ENCODE measurements around the gene DAW1. TPM values are rescaled to one million over a fixed set of nuclear protein-coding genes. Genes with fewer than 3 reads are reported as not detected.

Gene DAW1
- total RNA-seq, 1 donor from 2014 or later = 0.86 TPM

- H3K4me1 ChIP-seq (ENCODE audit: insufficient read depth, low read length) = no peaks in the 10 kb centered on the region
- H2AFZ ChIP-seq (ENCODE audit: low read depth, low read length) = no peak overlapping the region
- no peaks in the 10 kb centered on the region for H3K4me1 Mint-ChIP-seq (ENCODE audit: low read depth, unreplicated experiment)
- no peak for FAIRE-seq
- H3K4me2 ChIP-seq (ENCODE audit: low read length) = no peak overlapping the region
- no peaks in the 10 kb centered on the region for H3K9me3 Mint-ChIP-seq (ENCODE audit: unreplicated experiment)
- DNase-seq (ENCODE audit: low read depth) = no peak
- H3K9ac ChIP-seq (ENCODE audit: low read length) = no peak overlapping the region
- H3K36me3 ChIP-seq (ENCODE audit: insufficient read depth, low read length) = no peaks in the 10 kb centered on the region
- H3K27ac Mint-ChIP-seq (ENCODE audit: unreplicated experiment) = no peak overlapping the region
- H3K27ac ChIP-seq (ENCODE audit: low read depth, low read length) = no peak overlapping the region
- no peak overlapping the region for H3K4me3 ChIP-seq (ENCODE audit: insufficient read depth, low read depth, low read length)
- no peak overlapping the region for H3K4me3 Mint-ChIP-seq (ENCODE audit: unreplicated experiment)
- H3K36me3 Mint-ChIP-seq (ENCODE audit: low read depth, unreplicated experiment) = no peaks in the 10 kb centered on the region
- no peaks in the 10 kb centered on the region for H3K9me3 ChIP-seq (ENCODE audit: insufficient read depth, low read depth, low read length)
- no peaks in the 10 kb centered on the region for H3K27me3 ChIP-seq (ENCODE audit: insufficient read depth, low read length)
- TF ChIP-seq CTCF (IDR thresholded peaks at IDR 0.05; ENCODE audit: insufficient read depth, low read depth, low read length) (no peak), EZH2 (IDR thresholded peaks at IDR 0.05; ENCODE audit: insufficient read depth, low read length) (no peak)
- no peaks in the 10 kb centered on the region for H4K20me1 ChIP-seq (ENCODE audit: insufficient read depth, low read length)
- peaks cover 4% of the 10 kb centered on the region for H3K27me3 Mint-ChIP-seq (ENCODE audit: low read depth, unreplicated experiment)
- H3K79me2 ChIP-seq (ENCODE audit: insufficient read depth, low read length) = no peaks in the 10 kb centered on the region
Observed at GRCh38 chr2:227908266-227909054, 37.0 kb downstream of the DAW1 start.

- Histone ChIP-seq H3K36me3 (ENCODE audit: insufficient read depth, low read length) (no peaks in the 10 kb centered on the region), H2AFZ (ENCODE audit: low read depth, low read length) (no peak overlapping the region), H3K4me1 (ENCODE audit: insufficient read depth, low read length) (no peaks in the 10 kb centered on the region), H3K9me3 (ENCODE audit: insufficient read depth, low read depth, low read length) (no peaks in the 10 kb centered on the region), H3K9ac (ENCODE audit: low read length) (no peak overlapping the region), H3K4me2 (ENCODE audit: low read length) (no peak overlapping the region), H3K79me2 (ENCODE audit: insufficient read depth, low read length) (no peaks in the 10 kb centered on the region), H4K20me1 (ENCODE audit: insufficient read depth, low read length) (no peaks in the 10 kb centered on the region), H3K4me3 (ENCODE audit: insufficient read depth, low read depth, low read length) (no peak overlapping the region), H3K27ac (ENCODE audit: low read depth, low read length) (no peak overlapping the region), H3K27me3 (ENCODE audit: insufficient read depth, low read length) (no peaks in the 10 kb centered on the region)
- Mint-ChIP-seq H3K36me3 (ENCODE audit: low read depth, unreplicated experiment) (no peaks in the 10 kb centered on the region), H3K27me3 (ENCODE audit: low read depth, unreplicated experiment) (peaks cover 8% of the 10 kb centered on the region), H3K27ac (ENCODE audit: unreplicated experiment) (no peak overlapping the region), H3K4me1 (ENCODE audit: low read depth, unreplicated experiment) (no peaks in the 10 kb centered on the region), H3K4me3 (ENCODE audit: unreplicated experiment) (no peak overlapping the region), H3K9me3 (ENCODE audit: unreplicated experiment) (no peaks in the 10 kb centered on the region)
- FAIRE-seq = no peak
- no peak for TF ChIP-seq CTCF (IDR thresholded peaks at IDR 0.05; ENCODE audit: insufficient read depth, low read depth, low read length)
- TF ChIP-seq EZH2 (IDR thresholded peaks at IDR 0.05; ENCODE audit: insufficient read depth, low read length) = no peak
- no peak for DNase-seq (ENCODE audit: low read depth)
Observed at GRCh38 chr2:227914362-227914761, 42.9 kb downstream of the DAW1 start.

- Mint-ChIP-seq H3K4me1 (ENCODE audit: low read depth, unreplicated experiment) (no peaks in the 10 kb centered on the region), H3K27ac (ENCODE audit: unreplicated experiment) (no peak overlapping the region), H3K9me3 (ENCODE audit: unreplicated experiment) (no peaks in the 10 kb centered on the region), H3K36me3 (ENCODE audit: low read depth, unreplicated experiment) (no peaks in the 10 kb centered on the region), H3K27me3 (ENCODE audit: low read depth, unreplicated experiment) (no peaks in the 10 kb centered on the region), H3K4me3 (ENCODE audit: unreplicated experiment) (no peak overlapping the region)
- TF ChIP-seq EZH2 (IDR thresholded peaks at IDR 0.05; ENCODE audit: insufficient read depth, low read length) (no peak), CTCF (IDR thresholded peaks at IDR 0.05; ENCODE audit: insufficient read depth, low read depth, low read length) (no peak)
- H3K27me3 ChIP-seq (ENCODE audit: insufficient read depth, low read length) = no peaks in the 10 kb centered on the region
- no peaks in the 10 kb centered on the region for H3K79me2 ChIP-seq (ENCODE audit: insufficient read depth, low read length)
- FAIRE-seq (no peak), DNase-seq (ENCODE audit: low read depth) (no peak)
- no peaks in the 10 kb centered on the region for H4K20me1 ChIP-seq (ENCODE audit: insufficient read depth, low read length)
- H3K36me3 ChIP-seq (ENCODE audit: insufficient read depth, low read length) = no peaks in the 10 kb centered on the region
- no peak overlapping the region for H3K27ac ChIP-seq (ENCODE audit: low read depth, low read length)
- H3K4me3 ChIP-seq (ENCODE audit: insufficient read depth, low read depth, low read length) = no peak overlapping the region
- no peaks in the 10 kb centered on the region for H3K9me3 ChIP-seq (ENCODE audit: insufficient read depth, low read depth, low read length)
- no peak overlapping the region for H3K4me2 ChIP-seq (ENCODE audit: low read length)
- no peak overlapping the region for H2AFZ ChIP-seq (ENCODE audit: low read depth, low read length)
- no peaks in the 10 kb centered on the region for H3K4me1 ChIP-seq (ENCODE audit: insufficient read depth, low read length)
- H3K9ac ChIP-seq (ENCODE audit: low read length) = no peak overlapping the region
Observed at GRCh38 chr2:227921648-227922047, 50.2 kb downstream of the DAW1 start.
